Small intestine (tissue), 4 donors: ENCODE data around the gene RAET1G. TPM values are rescaled to one million over a fixed set of nuclear protein-coding genes. Genes with fewer than 3 reads are reported as not detected.

Experiments used
- polyA plus RNA-seq, 4 donors: library from polyadenylated mRNA; stranded (reverse) in 3 of 4; unstranded in 1 of 4; fragments of 200-250 nt in 3 of 4; fragments of 120-200 nt in 1 of 4; gene quantifications; one replicate each; pipeline versions ENCODE4 v1.2.1 to v1.2.3, GENCODE V29; 2013
- donor health status: healthy with polysubstance abuse.
- donor health status: Bipolar disorder and iron deficiency.
- donor health status: healthy.

The RAET1G gene
- polyA plus RNA-seq, 4 donors = 0.15 to 0.27 TPM; not detected in 2

Other genes with a start within 250 kb of the RAET1G start
- 10 to 100 TPM in 1 of 4 donors, 1 to 10 TPM in 3; 4.1 to 23.0 (median 7.3) TPM for gene LATS1, start 205.0 kb downstream of the RAET1G start, polyA plus RNA-seq
- gene NUP43, start 176.6 kb downstream of the RAET1G start, polyA plus RNA-seq = 10 to 100 TPM in 2 of 4 donors, 1 to 10 TPM in 2; 2.7 to 28.9 (median 7.9) TPM
- 10 to 100 TPM; 38.9 to 75.7 (median 55.0) TPM for gene PCMT1, start 173.4 kb downstream of the RAET1G start, polyA plus RNA-seq
- 10 to 100 TPM in 2 of 4 donors, 1 to 10 TPM in 1, not detected in 1; 2.2 to 32.1 (median 19.7) TPM for gene LRP11, start 58.8 kb downstream of the RAET1G start, polyA plus RNA-seq
- gene RAET1E, start 25.0 kb downstream of the RAET1G start, polyA plus RNA-seq = under 1 TPM in 1 of 4 donors, not detected in 3; 0.13 TPM
- gene ULBP2, start 18.9 kb upstream of the RAET1G start, polyA plus RNA-seq = under 1 TPM in 2 of 4 donors, not detected in 2; 0.10 to 0.30 TPM
- gene ULBP1, start 40.8 kb upstream of the RAET1G start, polyA plus RNA-seq = under 1 TPM in 1 of 4 donors, not detected in 3; 0.36 TPM
- gene RAET1L, start 102.4 kb upstream of the RAET1G start, polyA plus RNA-seq = not detected
- gene ULBP3, start 146.0 kb upstream of the RAET1G start, polyA plus RNA-seq = 1 to 10 TPM in 2 of 4 donors, not detected in 2; 1.4 to 2.2 TPM
- gene PPP1R14C, start 219.9 kb upstream of the RAET1G start, polyA plus RNA-seq = 10 to 100 TPM in 3 of 4 donors, 1 to 10 TPM in 1; 2.4 to 14.3 (median 11.5) TPM